ENCODE results near the gene ZBTB38.

ZBTB38 gene

GRCh38 chr3:141355242-141355641 lies 13.1 kb upstream of the ZBTB38 start:
- Histone ChIP-seq H3K9me3 (no peaks in the 10 kb centered on the region), H3K4me3 (ENCODE audit: low read depth, low read length) (no peak overlapping the region), H3K4me1 (no peaks in the 10 kb centered on the region), H3K36me3 (no peaks in the 10 kb centered on the region), H3K27me3 (no peaks in the 10 kb centered on the region)
- TF ChIP-seq CTCF (IDR thresholded peaks at IDR 0.05; ENCODE audit: low read depth, low read length): no peak
- no peak for DNase-seq

GRCh38 chr3:141356046-141356445 lies 12.3 kb upstream of the ZBTB38 start:
- H3K4me3 ChIP-seq (ENCODE audit: low read depth, low read length): no peak overlapping the region
- no peaks in the 10 kb centered on the region for H3K27me3 ChIP-seq
- no peaks in the 10 kb centered on the region for H3K4me1 ChIP-seq
- DNase-seq: no peak
- no peaks in the 10 kb centered on the region for H3K9me3 ChIP-seq
- no peak for TF ChIP-seq CTCF (IDR thresholded peaks at IDR 0.05; ENCODE audit: low read depth, low read length)
- H3K36me3 ChIP-seq: no peaks in the 10 kb centered on the region

GRCh38 chr3:141360888-141361598 lies 7.3 kb upstream of the ZBTB38 start:
- Histone ChIP-seq H3K9me3 (no peaks in the 10 kb centered on the region), H3K27me3 (no peaks in the 10 kb centered on the region), H3K4me3 (ENCODE audit: low read depth, low read length) (no peak overlapping the region), H3K36me3 (no peaks in the 10 kb centered on the region), H3K4me1 (no peaks in the 10 kb centered on the region)
- TF ChIP-seq CTCF (IDR thresholded peaks at IDR 0.05; ENCODE audit: low read depth, low read length): peak; percentile 96
- peak; percentile 17 for DNase-seq

- no peaks in the 10 kb centered on the region for H3K9me3 ChIP-seq
- no peak for DNase-seq
- no peak overlapping the region for H3K4me3 ChIP-seq (ENCODE audit: low read depth, low read length)
- H3K36me3 ChIP-seq: no peaks in the 10 kb centered on the region
- TF ChIP-seq CTCF (IDR thresholded peaks at IDR 0.05; ENCODE audit: low read depth, low read length): no peak
- no peaks in the 10 kb centered on the region for H3K4me1 ChIP-seq
- H3K27me3 ChIP-seq: no peaks in the 10 kb centered on the region
Measured at GRCh38 chr3:141362736-141363135, 5.6 kb upstream of the ZBTB38 start.

- Histone ChIP-seq H3K4me1 (peaks cover 7% of the 10 kb centered on the region; the same call in 1 of the 2 replicates), H3K4me3 (ENCODE audit: low read depth, low read length) (no peak overlapping the region), H3K9me3 (no peaks in the 10 kb centered on the region), H3K36me3 (no peaks in the 10 kb centered on the region), H3K27me3 (no peaks in the 10 kb centered on the region)
- DNase-seq: no peak
- no peak for TF ChIP-seq CTCF (IDR thresholded peaks at IDR 0.05; ENCODE audit: low read depth, low read length)
Measured at GRCh38 chr3:141365201-141365600, 3.1 kb upstream of the ZBTB38 start.

- Histone ChIP-seq H3K4me1 (peaks cover 7% of the 10 kb centered on the region; the same call in 1 of the 2 replicates), H3K27me3 (no peaks in the 10 kb centered on the region), H3K36me3 (no peaks in the 10 kb centered on the region), H3K4me3 (ENCODE audit: low read depth, low read length) (no peak overlapping the region), H3K9me3 (no peaks in the 10 kb centered on the region)
- no peak for DNase-seq
- TF ChIP-seq CTCF (IDR thresholded peaks at IDR 0.05; ENCODE audit: low read depth, low read length): no peak
Measured at GRCh38 chr3:141366285-141367037, 1.8 kb upstream of the ZBTB38 start.
